ENCODE results near the gene DEPDC5. TPM values are rescaled to one million over a fixed set of nuclear protein-coding genes. Genes with fewer than 3 reads are reported as not detected.

The DEPDC5 gene
- total and polyA plus RNA-seq, 9 of the 15 experiments (the other 6 are each of a cell fraction or from before 2014, with no cell fraction given): 2.3 to 12.3 (median 10.7) TPM

DNA sequence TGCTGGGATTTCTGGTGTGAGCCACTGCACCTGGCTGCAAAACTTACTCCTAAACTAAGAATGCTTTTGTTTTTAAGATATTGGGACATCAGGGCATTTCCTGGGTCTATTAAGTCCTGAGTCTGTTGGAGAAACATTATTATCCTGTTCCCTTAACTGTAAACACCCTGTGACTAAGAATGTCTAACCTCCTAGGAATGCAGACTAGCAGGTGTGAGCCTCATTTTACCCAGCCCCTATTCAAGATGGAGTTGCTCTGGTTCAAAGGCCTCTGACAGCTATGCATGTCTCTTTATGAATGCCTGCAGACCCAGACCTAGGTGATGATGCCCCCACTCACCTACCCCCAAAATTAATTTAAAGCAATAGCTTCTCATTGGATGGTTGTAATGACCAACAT, 46.2 kb downstream of the DEPDC5 start:
- no TSS peak for BruUV-seq (replicated peaks)
- DNase-seq (ENCODE audit: extremely low read depth in 1 of 4, low spot score in 3 of 4): no peak
- no peak overlapping the region for H3K9ac ChIP-seq (ENCODE audit: insufficient read depth in 1 of 2, low read depth in 2 of 2, low read length in 2 of 2)
- no peaks in the 10 kb centered on the region for H3K9me3 ChIP-seq (replicated peaks; ENCODE audit: control insufficient read depth, insufficient read depth, low read depth, low read length)
- CTCF ChIA-PET (ENCODE audit: low intra/inter-chr PET ratio): no interaction called here
- H3K9me1 ChIP-seq (ENCODE audit: control insufficient read depth, insufficient read depth, low read length): no peaks in the 10 kb centered on the region
- TF ChIP-seq CXXC5 (CRISPR knock-in tag; IDR thresholded peaks at IDR 0.05): no peak
- no peak for TF ChIP-seq SUPT5H (IDR thresholded peaks at IDR 0.05)
- TF ChIP-seq CBFA2T2 (conservative IDR thresholded peaks at IDR 0.05): no peak
- TF ChIP-seq NFIC (IDR thresholded peaks at IDR 0.05): no peak
- TF ChIP-seq DACH1 (IDR thresholded peaks at IDR 0.05; ENCODE audit: partially characterized antibody): no peak
- no peak for TF ChIP-seq HDAC8 (tag; IDR thresholded peaks at IDR 0.05)
- no peak for TF ChIP-seq HMGXB4 (CRISPR knock-in tag; IDR thresholded peaks at IDR 0.05)
- no peak for TF ChIP-seq RFX7 (CRISPR knock-in tag; IDR thresholded peaks at IDR 0.05)
- no peak for TF ChIP-seq SP1 (CRISPR knock-in tag; IDR thresholded peaks at IDR 0.05)
- no peak for TF ChIP-seq ZNF3 (CRISPR knock-in tag; IDR thresholded peaks at IDR 0.05)
- no peak for TF ChIP-seq SOX6 (IDR thresholded peaks at IDR 0.05)
- no peak for TF ChIP-seq MAFF (IDR thresholded peaks at IDR 0.05; ENCODE audit: low read length)
- TF ChIP-seq EWSR1 (IDR thresholded peaks at IDR 0.05; ENCODE audit: borderline replicate concordance, low read depth, partially characterized antibody): no peak
- TF ChIP-seq ZNF24 (IDR thresholded peaks at IDR 0.05): no peak
- no peak for TF ChIP-seq POLR2G (IDR thresholded peaks at IDR 0.05; ENCODE audit: low read depth, low read length)
- TF ChIP-seq, protein P1, sequence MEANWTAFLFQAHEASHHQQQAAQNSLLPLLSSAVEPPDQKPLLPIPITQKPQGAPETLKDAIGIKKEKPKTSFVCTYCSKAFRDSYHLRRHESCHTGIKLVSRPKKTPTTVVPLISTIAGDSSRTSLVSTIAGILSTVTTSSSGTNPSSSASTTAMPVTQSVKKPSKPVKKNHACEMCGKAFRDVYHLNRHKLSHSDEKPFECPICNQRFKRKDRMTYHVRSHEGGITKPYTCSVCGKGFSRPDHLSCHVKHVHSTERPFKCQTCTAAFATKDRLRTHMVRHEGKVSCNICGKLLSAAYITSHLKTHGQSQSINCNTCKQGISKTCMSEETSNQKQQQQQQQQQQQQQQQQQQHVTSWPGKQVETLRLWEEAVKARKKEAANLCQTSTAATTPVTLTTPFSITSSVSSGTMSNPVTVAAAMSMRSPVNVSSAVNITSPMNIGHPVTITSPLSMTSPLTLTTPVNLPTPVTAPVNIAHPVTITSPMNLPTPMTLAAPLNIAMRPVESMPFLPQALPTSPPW (CRISPR knock-in tag; IDR thresholded peaks at IDR 0.05): no peak
- TF ChIP-seq TAF15 (IDR thresholded peaks at IDR 0.05; ENCODE audit: low read depth, low read length): no peak
- no peak for TF ChIP-seq SP2 (IDR thresholded peaks at IDR 0.05; ENCODE audit: extremely low read depth, low read depth, low read length, poor library complexity, severe bottlenecking)
- no peak for TF ChIP-seq SMC3 (conservative IDR thresholded peaks at IDR 0.05; ENCODE audit: insufficient read depth, low read depth, low read length)
- no peak for TF ChIP-seq ATF6 (CRISPR knock-in tag; IDR thresholded peaks at IDR 0.05)
- no peaks in the 10 kb centered on the region for H3K79me2 ChIP-seq (ENCODE audit: control insufficient read depth, insufficient read depth, low read length)
- in situ Hi-C loops (cut with MboI) (no loop called here), intact Hi-C loops (cut with micrococcal nuclease) (no loop called here)
- no peak overlapping the region for H2AFZ ChIP-seq (ENCODE audit: low read depth, low read length)
- no peaks in the 10 kb centered on the region for H3K27me3 ChIP-seq (ENCODE audit: control insufficient read depth in 2 of 2, insufficient read depth in 2 of 2, low read length in 2 of 2)
- no peak overlapping the region for H3K27ac ChIP-seq (ENCODE audit: extremely low read depth, low read depth, low read length)
- FAIRE-seq: no peak
- H3K4me1 ChIP-seq (replicated peaks in 1 of 2; ENCODE audit: control insufficient read depth in 2 of 2, insufficient read depth in 2 of 2, low read length in 2 of 2): no peaks in the 10 kb centered on the region; a peak in 3 of 5 replicates
- no peak overlapping the region for H3K4me3 ChIP-seq
- peaks cover 47% of the 10 kb centered on the region; the same call in 2 of the 3 replicates for H3K36me3 ChIP-seq (ENCODE audit: control insufficient read depth, insufficient read depth, low read length)
- no peak for ATAC-seq
- no peak overlapping the region for H3K4me2 ChIP-seq (ENCODE audit: insufficient read depth, low read length)
- H4K20me1 ChIP-seq (replicated peaks; ENCODE audit: control insufficient read depth, insufficient read depth, low read length): no peaks in the 10 kb centered on the region
- POLR2A ChIA-PET: no interaction called here

All from K562 (cell line).